CD14-positive monocyte (primary cell): ENCODE data around the gene CST9L. TPM values are rescaled to one million over a fixed set of nuclear protein-coding genes. Genes with fewer than 3 reads are reported as not detected.

Experiments used
- DNase-seq, 3 donors: peaks; one replicate each; pipeline ENCODE4 v3.0.0-alpha.2; 2011 to 2022
- H2AFZ ChIP-seq: 2 replicates; pipeline ENCODE4 v1.6.0; 2012; ENCODE audit warnings: mild to moderate bottlenecking, low read depth, low read length, inconsistent platforms; ENCODE audit not compliant: insufficient read depth, poor library complexity, severe bottlenecking
- H3K27ac ChIP-seq, 2 donors: 1 replicate in 1 of 2; 2 replicates in 1 of 2; pipeline ENCODE4 v1.5.1; 2012 to 2013; ENCODE audit warnings: low read length in 2 of 2, control low read depth in 1 of 2, inconsistent platforms in 1 of 2, low read depth in 1 of 2, mild to moderate bottlenecking in 1 of 2
- H3K27me3 ChIP-seq, 2 donors: one replicate each; pipeline versions ENCODE4 v1.6.0 to v1.6.1; 2011 to 2013; ENCODE audit warnings: low read length in 2 of 2; ENCODE audit not compliant: control insufficient read depth in 2 of 2, insufficient read depth in 2 of 2
- H3K36me3 ChIP-seq, 2 donors: replicated peaks in 1 of 2; 1 replicate in 1 of 2; 2 replicates in 1 of 2; pipeline versions ENCODE4 v1.5.1 to v1.6.1; 2012 to 2013; ENCODE audit warnings: low read length in 2 of 2, control low read depth in 1 of 2, inconsistent platforms in 1 of 2, mild to moderate bottlenecking in 1 of 2; ENCODE audit not compliant: insufficient read depth in 2 of 2, control insufficient read depth in 1 of 2
- H3K4me1 ChIP-seq, 2 donors: 1 replicate in 1 of 2; 2 replicates in 1 of 2; pipeline versions ENCODE4 v1.5.1 to v1.6.1; 2012 to 2013; ENCODE audit warnings: low read length in 2 of 2, control low read depth in 1 of 2, inconsistent platforms in 1 of 2, mild to moderate bottlenecking in 1 of 2, moderate library complexity in 1 of 2; ENCODE audit not compliant: insufficient read depth in 2 of 2, control insufficient read depth in 1 of 2
- H3K4me2 ChIP-seq: replicated peaks from 2 replicates; pipeline ENCODE3; 2012; ENCODE audit warnings: low read length, moderate library complexity, mild to moderate bottlenecking; ENCODE audit not compliant: poor library complexity, severe bottlenecking; ENCODE audit errors: extremely low read depth
- H3K4me3 ChIP-seq, 3 experiments: fragments of 200-600 bp in 1 of 3; sonication (generic) in 1 of 3; replicated peaks in 1 of 3; 1 replicate in 2 of 3; 2 replicates in 1 of 3; pipeline ENCODE4 v1.5.1; 2011 to 2013; ENCODE audit warnings: low read length in 3 of 3, mild to moderate bottlenecking in 3 of 3, control low read depth in 2 of 3, low read depth in 2 of 3, inconsistent platforms in 1 of 3, moderate library complexity in 1 of 3
- H3K79me2 ChIP-seq: 2 replicates; pipeline ENCODE4 v1.6.0; 2012; ENCODE audit warnings: mild to moderate bottlenecking, control low read depth, inconsistent platforms, low read length, moderate library complexity; ENCODE audit not compliant: insufficient read depth
- H3K9ac ChIP-seq: 2 replicates; pipeline ENCODE4 v1.6.0; 2017; ENCODE audit warnings: low read length, mild to moderate bottlenecking; ENCODE audit not compliant: insufficient read depth, poor library complexity, severe bottlenecking
- H3K9me3 ChIP-seq, 2 donors: replicated peaks in 1 of 2; 1 replicate in 1 of 2; 2 replicates in 1 of 2; pipeline versions ENCODE4 v1.5.1 to v1.6.1; 2012 to 2013; ENCODE audit warnings: low read length in 2 of 2, control low read depth in 1 of 2; ENCODE audit not compliant: control insufficient read depth in 1 of 2, insufficient read depth in 1 of 2
- H4K20me1 ChIP-seq: 2 replicates; pipeline ENCODE4 v1.6.0; 2012; ENCODE audit warnings: mild to moderate bottlenecking, low read length, control low read depth, moderate library complexity; ENCODE audit not compliant: insufficient read depth
- H3K27ac Mint-ChIP-seq, 7 donors: one replicate each; pipeline ENCODE4 v1.8.0; 2020; ENCODE audit warnings: mild to moderate bottlenecking in 7 of 7, mixed read lengths in 7 of 7, moderate library complexity in 6 of 7, inconsistent platforms in 2 of 7
- H3K27me3 Mint-ChIP-seq, 3 donors: one replicate each; pipeline ENCODE4 v1.8.0; 2021 to 2022; ENCODE audit warnings: low read depth in 3 of 3, mild to moderate bottlenecking in 3 of 3, mixed read lengths in 3 of 3, moderate library complexity in 3 of 3, inconsistent platforms in 1 of 3
- H3K36me3 Mint-ChIP-seq, 2 donors: one replicate each; pipeline ENCODE4 v1.8.0; 2020; ENCODE audit warnings: mixed read lengths in 2 of 2, inconsistent platforms in 1 of 2, mild to moderate bottlenecking in 1 of 2
- H3K4me1 Mint-ChIP-seq: one replicate; pipeline ENCODE4 v1.8.0; 2020; ENCODE audit warnings: mild to moderate bottlenecking, mixed read lengths
- H3K4me3 Mint-ChIP-seq, 2 donors: one replicate each; pipeline ENCODE4 v1.8.0; 2020; ENCODE audit warnings: mild to moderate bottlenecking in 2 of 2, mixed read lengths in 2 of 2, moderate library complexity in 1 of 2
- H3K9me3 Mint-ChIP-seq, 7 donors: one replicate each; pipeline ENCODE4 v1.8.0; 2020 to 2022; ENCODE audit warnings: mixed read lengths in 7 of 7, mild to moderate bottlenecking in 6 of 7, moderate library complexity in 6 of 7, inconsistent platforms in 2 of 7
- CTCF ChIP-seq: fragments of 200-600 bp; IDR thresholded peaks from one replicate; pipeline ENCODE4 v1.8.0; 2022; ENCODE audit warnings: antibody characterized with exemption, mild to moderate bottlenecking
- WGBS: methylation state at CpG from one replicate; pipeline ENCODE4 v1.1.5; 2013; ENCODE audit warnings: missing lambda C conversion rate; ENCODE audit not compliant: insufficient coverage; 5-methylcytosine and 5-hydroxymethylcytosine counted together
- intact Hi-C, 2 donors: fragments of 100-400 bp; cut with micrococcal nuclease; formaldehyde crosslinking; loops; one replicate each; pipeline versions ENCODE4 v1.15.0 to v1.15.1; 2023
- polyA plus RNA-seq, 3 donors: library from polyadenylated mRNA; depleted of rRNA in 1 of 3; unstranded in 2 of 3; stranded (reverse) in 1 of 3; fragments of 300-500 nt in 2 of 3; fragments of >200 nt in 1 of 3; fragmentation: Illumina TruSeq in 2 of 3; gene quantifications; 1 replicate in 2 of 3; 2 replicates in 1 of 3; pipeline ENCODE4 v1.2.3, GENCODE V29; 2012 to 2021

Gene CST9L
- polyA plus RNA-seq, 3 donors, result not detected

GRCh38 chr20:23613676-23614075 is 45.4 kb upstream of the CST9L start:
- Histone ChIP-seq H3K9ac (no peak overlapping the region), H3K27me3 (no peaks in the 10 kb centered on the region), H3K4me2 (no peak overlapping the region), H3K4me1 (peaks cover 0 to 4% of the 10 kb centered on the region in 2 donors), H4K20me1 (no peaks in the 10 kb centered on the region), H3K79me2 (no peaks in the 10 kb centered on the region), H3K9me3 (no peaks in the 10 kb centered on the region), H3K36me3 (no peaks in the 10 kb centered on the region), H3K27ac (no peak overlapping the region), H3K4me3 (no peak overlapping the region), H2AFZ (no peak overlapping the region)
- intact Hi-C loops, result no loop called here
- Mint-ChIP-seq H3K4me3 (no peak overlapping the region), H3K27ac (no peak overlapping the region), H3K9me3 (peaks cover 0 to 1% (median 0%) of the 10 kb centered on the region in 7 donors), H3K36me3 (no peaks in the 10 kb centered on the region), H3K4me1 (peaks cover 18% of the 10 kb centered on the region), H3K27me3 (peaks cover 3 to 12% (median 4%) of the 10 kb centered on the region in 3 donors)
- no peak for TF ChIP-seq CTCF
- DNase-seq, result no peak

- H3K36me3 ChIP-seq, result no peaks in the 10 kb centered on the region
- Mint-ChIP-seq H3K27me3 (peaks cover 0 to 7% (median 1%) of the 10 kb centered on the region in 3 donors), H3K9me3 (peaks cover 0 to 1% (median 0%) of the 10 kb centered on the region in 7 donors), H3K36me3 (no peaks in the 10 kb centered on the region), H3K27ac (no peak overlapping the region), H3K4me3 (no peak overlapping the region), H3K4me1 (peaks cover 16% of the 10 kb centered on the region)
- WGBS, result no CpG with 5 or more reads among the region's 2 CpGs
- H2AFZ ChIP-seq, result no peak overlapping the region
- H3K4me3 ChIP-seq, result no peak overlapping the region
- H3K4me2 ChIP-seq, result no peak overlapping the region
- peaks cover 0 to 4% of the 10 kb centered on the region in 2 donors for H3K4me1 ChIP-seq
- H3K27ac ChIP-seq, result no peak overlapping the region
- no peak for TF ChIP-seq CTCF
- H3K9ac ChIP-seq, result no peak overlapping the region
- H3K9me3 ChIP-seq, result no peaks in the 10 kb centered on the region
- H3K27me3 ChIP-seq, result no peaks in the 10 kb centered on the region
- intact Hi-C loops, result no loop called here
- no peaks in the 10 kb centered on the region for H3K79me2 ChIP-seq
- DNase-seq, result no peak
- H4K20me1 ChIP-seq, result no peaks in the 10 kb centered on the region
These were observed 44.1 kb upstream of the CST9L start for GRCh38 chr20:23612396-23612795.
